ENCODE results near the gene MPPED2.

The MPPED2 gene

GRCh38 chr11:30462421-30462820 lies 123.7 kb downstream of the MPPED2 start:
- no peak overlapping the region for H3K4me3 ChIP-seq (ENCODE audit: low read depth, low read length)
- no peak for DNase-seq (ENCODE audit: low read depth)
- no peak for TF ChIP-seq CTCF (IDR thresholded peaks at IDR 0.05; ENCODE audit: insufficient read depth, low read depth, low read length, missing control alignments)

- DNase-seq (ENCODE audit: low read depth): no peak
- no peak overlapping the region for H3K4me3 ChIP-seq (ENCODE audit: low read depth, low read length)
- no peak for TF ChIP-seq CTCF (IDR thresholded peaks at IDR 0.05; ENCODE audit: insufficient read depth, low read depth, low read length, missing control alignments)
These were observed 126.3 kb downstream of the MPPED2 start for GRCh38 chr11:30459821-30460220.

- no peak for DNase-seq (ENCODE audit: low read depth)
- no peak for TF ChIP-seq CTCF (IDR thresholded peaks at IDR 0.05; ENCODE audit: insufficient read depth, low read depth, low read length, missing control alignments)
- no peak overlapping the region for H3K4me3 ChIP-seq (ENCODE audit: low read depth, low read length)
These were observed 126.8 kb downstream of the MPPED2 start for GRCh38 chr11:30459306-30459705.

GRCh38 chr11:30458541-30458940 lies 127.6 kb downstream of the MPPED2 start:
- no peak for DNase-seq (ENCODE audit: low read depth)
- no peak for TF ChIP-seq CTCF (IDR thresholded peaks at IDR 0.05; ENCODE audit: insufficient read depth, low read depth, low read length, missing control alignments)
- H3K4me3 ChIP-seq (ENCODE audit: low read depth, low read length): no peak overlapping the region

- TF ChIP-seq CTCF (IDR thresholded peaks at IDR 0.05; ENCODE audit: insufficient read depth, low read depth, low read length, missing control alignments): no peak
- DNase-seq (ENCODE audit: low read depth): no peak
- H3K4me3 ChIP-seq (ENCODE audit: low read depth, low read length): no peak overlapping the region
These were observed 129.1 kb downstream of the MPPED2 start for GRCh38 chr11:30457087-30457486.

- TF ChIP-seq CTCF (IDR thresholded peaks at IDR 0.05; ENCODE audit: insufficient read depth, low read depth, low read length, missing control alignments): no peak
These were observed 131.1 kb downstream of the MPPED2 start for GRCh38 chr11:30455025-30455424.

GRCh38 chr11:30454541-30454940 lies 131.6 kb downstream of the MPPED2 start:
- no peak for DNase-seq (ENCODE audit: low read depth)
- TF ChIP-seq CTCF (IDR thresholded peaks at IDR 0.05; ENCODE audit: insufficient read depth, low read depth, low read length, missing control alignments): no peak
- H3K4me3 ChIP-seq (ENCODE audit: low read depth, low read length): no peak overlapping the region

More at GRCh38 chr11:30455025-30455424, 131.1 kb downstream of the MPPED2 start:
- no peak overlapping the region for H3K4me3 ChIP-seq (ENCODE audit: low read depth, low read length)
- no peak for DNase-seq (ENCODE audit: low read depth)
